ENCODE data around the gene MGAT3.
"Not testable (repeated sequence)": the region's sequence is repeated elsewhere in the genome, so short reads cannot be mapped to it uniquely, and the experiment has no call there.

MGAT3 gene

DNA sequence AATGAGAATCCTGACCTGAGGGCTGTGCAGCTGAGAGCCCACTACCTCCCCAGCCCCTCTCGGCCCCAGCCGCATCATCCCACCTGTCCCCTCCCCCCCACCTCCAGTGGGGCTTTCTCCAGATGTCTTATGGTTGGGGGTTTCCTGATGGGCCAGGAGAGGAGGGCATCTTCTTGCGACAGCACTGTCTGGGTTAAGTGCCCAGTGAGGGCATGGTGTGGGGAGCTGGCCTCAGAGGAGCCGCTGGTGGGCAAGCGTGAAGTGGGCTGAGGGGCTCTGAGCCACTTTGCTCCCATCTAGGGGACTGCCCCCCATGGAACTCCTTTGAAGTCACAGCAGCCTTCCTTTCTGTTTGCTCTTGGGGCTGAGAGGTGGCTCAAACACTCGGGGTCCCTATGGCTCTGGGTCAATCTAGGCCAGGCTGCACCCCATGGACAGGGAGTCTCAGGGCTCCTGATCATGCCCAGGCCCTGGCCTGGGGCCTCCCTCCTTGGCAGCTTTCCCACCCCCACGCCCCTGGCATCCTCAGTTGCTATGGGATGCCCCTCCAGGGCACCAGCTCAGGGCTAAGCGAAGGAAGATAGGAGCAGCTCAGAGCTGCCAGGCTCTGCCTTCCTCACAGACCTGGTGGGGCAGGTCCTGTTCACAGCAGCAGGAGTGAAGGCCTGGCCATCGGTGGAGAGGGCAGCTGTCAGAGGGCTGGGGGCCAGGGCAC, 34.3 kb downstream of the MGAT3 start:
- DNase-seq (ENCODE audit: low read depth in 2 of 2) = no peak

DNA sequence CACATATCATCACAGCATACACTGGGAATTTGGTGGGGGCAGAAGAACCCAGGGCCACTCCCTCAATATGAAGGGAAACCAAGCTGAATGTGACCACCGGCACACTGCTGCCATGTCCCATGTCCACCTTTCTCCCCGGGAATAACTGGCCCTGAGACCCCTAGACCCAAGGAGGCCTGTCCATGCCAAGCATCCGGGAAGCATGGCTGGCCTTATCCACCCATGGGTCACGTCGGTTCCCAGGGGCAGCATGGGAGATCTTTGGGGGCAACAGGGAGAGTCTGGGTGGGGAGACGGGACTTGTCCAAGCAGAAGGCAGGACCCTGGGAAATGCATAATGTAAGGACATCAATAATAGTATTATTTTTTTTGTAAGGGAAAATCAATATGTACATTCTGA, 34.9 kb downstream of the MGAT3 start:
- no peak for DNase-seq (ENCODE audit: low read depth in 2 of 2)

DNA sequence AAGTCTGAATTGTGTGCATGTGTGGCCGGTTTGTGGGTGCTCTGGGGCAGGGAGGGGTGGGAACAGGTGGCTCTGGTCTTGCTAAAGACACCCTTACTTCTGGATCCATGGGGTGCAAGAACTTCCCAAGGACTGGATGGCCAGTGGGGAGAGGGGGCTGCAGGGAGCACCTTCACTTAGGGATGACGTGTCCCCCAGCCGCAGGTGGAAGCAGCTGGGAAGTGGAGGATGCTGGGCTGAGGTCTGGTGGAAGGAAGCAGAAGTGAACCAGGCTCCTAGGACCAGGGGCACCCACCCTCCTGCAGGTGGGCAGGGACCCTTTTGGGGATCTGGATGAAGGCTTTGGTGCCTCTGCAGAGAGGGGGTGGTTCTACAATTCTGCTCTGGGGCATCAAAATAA, 35.4 kb downstream of the MGAT3 start:
- DNase-seq (ENCODE audit: low read depth in 2 of 2) = no peak

DNA sequence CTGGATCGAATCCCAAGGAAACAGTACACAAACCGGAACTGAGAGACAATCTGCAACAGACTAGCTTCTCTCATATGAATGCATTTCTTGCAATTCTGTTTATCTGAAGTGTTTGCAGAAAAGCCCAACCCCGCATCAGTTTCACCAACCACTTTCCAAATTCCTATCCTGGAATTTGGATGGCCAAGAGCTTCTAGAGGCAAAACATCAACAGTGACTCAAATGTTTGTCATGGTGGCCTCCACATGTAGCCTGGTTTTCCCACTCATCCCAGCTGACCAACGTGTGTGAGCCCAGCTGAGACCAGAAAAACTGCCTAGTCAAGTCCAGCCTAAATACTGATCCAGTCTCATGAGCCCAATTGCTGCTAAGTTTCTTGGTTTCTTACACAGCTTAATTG, 36.9 kb downstream of the MGAT3 start:
- no peak for DNase-seq (ENCODE audit: low read depth in 2 of 2)

DNA sequence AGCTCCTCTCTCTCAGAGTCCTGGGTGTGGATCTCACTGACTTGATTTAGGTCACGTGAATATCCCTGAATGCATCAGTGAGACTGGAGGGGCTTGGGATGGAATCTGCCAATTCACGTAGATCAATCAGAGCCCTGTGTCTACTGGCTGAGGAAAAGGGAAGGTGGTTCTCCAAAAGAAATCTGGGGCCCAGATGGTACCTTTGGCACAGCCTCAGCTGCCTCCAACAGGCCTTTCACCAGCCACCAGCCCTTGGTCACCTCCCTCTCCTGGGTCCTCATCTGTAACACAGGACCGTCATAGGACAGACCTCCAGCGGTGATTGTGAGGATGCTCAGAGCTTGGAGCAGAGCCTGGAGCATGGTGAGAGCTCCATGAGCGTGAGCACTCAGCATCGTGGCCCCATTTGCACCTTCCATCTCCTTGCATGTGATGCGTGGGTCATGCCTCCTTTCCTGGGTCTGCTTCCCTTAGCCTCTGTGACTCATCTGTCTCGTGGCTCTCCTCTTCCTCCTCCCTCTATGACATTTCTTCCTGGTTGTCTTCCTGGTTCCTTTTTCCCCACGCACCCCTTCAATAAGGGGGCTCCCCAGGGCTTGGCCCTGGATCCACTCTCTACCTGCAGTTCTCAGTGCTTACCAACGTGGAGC, 37.8 kb downstream of the MGAT3 start:
- no peak for DNase-seq (ENCODE audit: low read depth in 2 of 2)

DNA sequence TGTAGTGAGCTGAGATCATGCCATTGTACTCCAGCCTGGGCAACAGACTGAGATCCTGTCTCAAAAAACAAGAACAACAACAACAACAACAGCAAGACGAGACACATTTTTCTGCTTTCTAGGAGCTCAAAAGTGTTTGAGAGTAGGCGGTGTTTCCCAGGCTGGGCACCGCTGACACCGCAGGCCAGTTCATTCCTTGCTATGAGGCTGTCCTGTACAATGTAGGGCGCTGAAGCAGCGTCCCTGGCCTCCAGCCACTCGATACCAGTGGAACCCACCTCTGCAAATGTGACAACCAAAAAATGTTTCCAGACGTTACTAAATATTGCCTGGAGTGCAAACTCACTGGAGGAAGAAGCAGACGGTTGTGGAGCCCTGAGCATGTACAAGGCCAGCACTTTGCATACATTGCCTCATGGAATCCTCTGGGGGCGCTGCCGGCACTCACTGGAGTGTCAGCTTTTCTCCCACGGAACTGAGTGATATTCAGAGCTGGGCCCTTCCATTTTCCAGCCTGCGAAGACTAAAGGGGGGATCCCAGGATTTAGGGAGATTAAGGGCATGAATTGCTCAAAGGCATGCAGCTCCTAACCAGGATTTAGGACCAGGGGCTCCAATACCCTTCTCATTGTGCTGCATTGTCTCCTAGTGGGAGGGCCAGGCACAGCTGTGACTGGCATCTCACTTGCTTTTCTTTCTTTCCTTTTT, 39.5 kb downstream of the MGAT3 start:
- peak in 1 of 2 donors; percentile 46 for DNase-seq (ENCODE audit: low read depth in 2 of 2)

DNA sequence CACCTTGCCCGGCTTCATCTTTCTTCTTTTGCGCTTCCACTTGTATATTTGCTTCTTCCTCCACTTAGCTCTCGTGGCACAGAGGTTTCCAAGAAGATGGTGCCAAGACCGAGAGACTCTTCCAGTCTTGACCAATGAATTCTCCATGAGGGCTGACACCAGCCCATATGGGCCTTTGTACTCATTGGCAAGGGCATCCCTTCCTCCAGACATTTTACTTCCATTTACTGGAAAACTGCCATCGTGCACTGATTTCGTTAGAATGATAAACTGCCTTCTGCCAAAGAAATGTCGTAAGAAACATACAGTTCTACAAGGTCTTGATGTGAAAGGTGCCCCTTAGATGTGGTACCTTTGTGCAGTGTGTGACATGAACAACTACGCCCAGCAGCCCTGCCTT, 40.6 kb downstream of the MGAT3 start:
- no peak for DNase-seq (ENCODE audit: low read depth in 2 of 2)

DNA sequence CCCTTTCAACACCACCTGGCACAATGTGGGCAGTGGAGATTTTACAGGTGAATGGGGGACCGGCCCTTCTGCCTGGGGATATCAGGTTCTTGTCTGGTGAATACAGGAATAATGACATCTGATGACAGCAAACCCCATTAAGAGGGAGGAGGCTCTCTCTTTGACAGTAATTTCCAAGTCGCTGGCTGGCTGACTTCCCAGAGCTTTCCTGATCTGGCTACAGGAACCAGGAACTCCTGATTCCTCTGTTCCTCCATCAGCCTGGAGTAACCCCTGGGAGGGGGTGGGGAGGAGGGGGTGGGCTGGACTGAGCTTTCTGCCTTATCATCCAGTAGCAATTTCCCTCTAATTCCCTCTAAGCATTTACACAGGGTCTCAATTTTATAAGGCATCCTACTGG, 41.6 kb downstream of the MGAT3 start:
- no peak for DNase-seq (ENCODE audit: low read depth in 2 of 2)

DNA sequence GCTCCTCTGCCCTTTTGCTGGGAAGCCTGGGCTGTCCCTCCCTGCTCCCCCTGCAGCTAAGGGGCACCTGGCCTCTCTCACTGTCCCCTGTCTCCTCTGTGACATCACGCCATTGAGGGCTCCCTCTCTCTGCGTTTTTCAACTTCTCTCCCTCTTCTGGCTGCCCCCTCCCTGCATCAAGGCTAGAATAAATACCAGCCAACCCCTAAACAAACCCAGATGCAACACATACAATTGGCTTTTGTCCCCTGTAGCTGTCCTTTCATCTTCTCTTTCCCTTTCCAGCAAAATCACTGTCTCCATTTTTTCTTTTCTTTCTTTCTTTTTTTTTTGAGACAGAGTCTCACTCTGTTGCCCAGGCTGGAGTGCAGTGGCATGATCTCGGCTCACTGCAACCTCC, 42.0 kb downstream of the MGAT3 start:
- no peak for DNase-seq (ENCODE audit: low read depth in 2 of 2)

DNA sequence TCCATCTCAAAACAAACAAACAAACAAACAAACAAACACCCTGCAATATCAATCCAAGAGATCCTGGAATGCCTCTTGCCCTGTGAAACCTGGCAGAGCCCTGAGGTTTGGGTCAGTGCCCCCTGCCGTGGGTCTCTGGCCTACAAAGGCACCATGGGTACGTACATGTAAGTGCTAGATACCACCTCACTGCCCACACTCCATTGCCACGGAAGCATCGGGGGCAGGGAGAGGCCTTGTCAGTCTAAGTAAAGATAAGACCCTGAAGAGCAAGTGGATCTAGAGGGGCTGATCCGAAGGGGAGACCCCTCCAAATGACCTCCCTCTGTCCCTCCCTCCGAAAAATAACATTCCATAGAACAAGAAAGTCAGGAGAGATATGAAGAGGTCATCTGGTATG, 43.3 kb downstream of the MGAT3 start:
- no peak for DNase-seq (ENCODE audit: low read depth in 2 of 2)

DNA sequence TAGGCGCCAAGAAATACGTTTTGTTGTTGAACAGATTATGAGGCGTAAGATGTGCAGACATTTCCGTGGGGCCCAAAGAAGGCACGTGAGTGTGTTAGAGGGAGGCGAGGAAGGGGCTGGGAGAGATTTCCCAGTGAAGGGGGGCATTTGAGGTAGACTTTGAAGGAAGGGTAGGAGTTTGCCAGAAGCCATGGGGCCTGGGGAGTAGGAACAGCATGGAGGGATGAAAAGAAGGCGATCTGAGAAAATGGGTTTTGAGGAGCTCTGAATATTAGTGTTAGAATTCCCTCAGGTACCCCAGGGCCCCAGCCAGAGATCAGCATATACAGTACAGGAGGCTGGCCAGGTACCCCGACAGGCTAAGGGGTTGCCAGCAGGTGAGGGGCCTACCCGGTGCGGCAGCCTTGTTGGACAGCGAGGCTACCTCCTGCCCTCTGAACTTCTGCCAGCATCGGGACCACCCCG, 44.9 kb downstream of the MGAT3 start:
- no peak for DNase-seq (ENCODE audit: low read depth in 2 of 2)

DNA sequence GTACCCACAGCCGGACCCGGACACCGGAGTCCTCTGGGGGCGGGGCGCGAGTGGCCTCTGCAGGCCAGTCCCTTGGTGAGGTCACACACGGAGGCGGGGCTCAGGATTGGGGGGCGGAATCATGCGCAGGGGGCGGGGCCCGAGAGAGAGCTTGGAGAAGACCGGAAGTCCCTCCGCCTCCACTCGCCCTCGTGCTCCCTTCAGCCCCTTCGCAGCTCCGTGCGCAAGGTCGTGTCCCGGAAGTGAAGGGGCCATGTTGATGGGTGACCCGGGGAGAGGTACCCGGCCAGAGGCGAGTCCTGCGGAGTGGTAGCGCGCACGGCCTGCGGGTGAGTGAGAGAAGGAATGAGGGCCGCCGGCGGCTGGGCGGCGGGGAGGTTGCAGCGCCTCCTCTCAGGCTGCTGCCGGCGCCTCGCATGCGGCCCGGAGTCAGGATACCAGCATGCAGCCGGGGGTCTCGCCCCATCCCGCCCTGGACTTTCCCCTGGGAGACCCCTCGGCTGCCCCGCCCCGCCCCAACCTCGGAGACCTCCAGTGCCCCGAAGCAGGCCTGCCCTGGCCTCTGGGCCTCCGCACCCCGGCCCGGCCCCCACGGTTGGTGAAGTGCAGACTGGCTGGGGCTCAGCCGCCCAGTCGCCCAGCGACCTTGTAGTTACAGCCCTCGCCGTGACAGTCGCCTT, 45.4 kb downstream of the MGAT3 start, which contains the start of gene MIEF1:
Gene MIEF1 (plus strand): TSS at position 182 of the 680 bp plus-strand sequence. CDS start 9,005 bp downstream, outside the sequence.
- peak; percentile 96 for DNase-seq (ENCODE audit: low read depth in 2 of 2)

DNA sequence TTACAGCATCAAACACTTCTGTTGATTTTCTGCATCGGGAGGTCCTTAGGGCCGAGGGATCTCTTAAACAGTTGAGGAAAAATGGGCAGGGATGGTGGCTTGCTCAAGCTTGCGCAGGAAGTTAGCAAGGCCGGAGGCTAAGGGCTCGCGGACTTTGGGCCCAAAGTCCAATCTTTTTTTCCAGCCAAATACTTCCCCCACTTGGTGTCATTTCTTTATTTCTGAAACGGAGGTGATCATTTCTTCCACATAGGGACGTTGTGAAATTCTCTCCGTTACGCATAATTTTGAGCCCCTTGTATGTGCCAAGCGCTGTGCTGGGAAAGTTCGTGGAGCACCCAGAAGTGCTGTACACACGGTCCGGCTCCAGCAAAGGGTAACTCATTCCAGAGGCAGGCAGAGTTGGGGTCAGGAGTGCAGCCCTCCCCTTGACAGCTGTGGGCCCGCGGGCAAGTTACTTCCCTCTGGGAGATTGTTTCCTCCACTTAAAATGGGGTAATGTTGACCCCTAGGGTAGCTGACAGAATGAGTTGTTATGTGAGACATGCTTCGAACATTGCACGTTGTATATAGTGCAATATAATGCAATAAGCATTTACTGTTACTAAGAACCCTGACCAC, 46.1 kb downstream of the MGAT3 start:
- no peak for DNase-seq (ENCODE audit: low read depth in 2 of 2)

DNA sequence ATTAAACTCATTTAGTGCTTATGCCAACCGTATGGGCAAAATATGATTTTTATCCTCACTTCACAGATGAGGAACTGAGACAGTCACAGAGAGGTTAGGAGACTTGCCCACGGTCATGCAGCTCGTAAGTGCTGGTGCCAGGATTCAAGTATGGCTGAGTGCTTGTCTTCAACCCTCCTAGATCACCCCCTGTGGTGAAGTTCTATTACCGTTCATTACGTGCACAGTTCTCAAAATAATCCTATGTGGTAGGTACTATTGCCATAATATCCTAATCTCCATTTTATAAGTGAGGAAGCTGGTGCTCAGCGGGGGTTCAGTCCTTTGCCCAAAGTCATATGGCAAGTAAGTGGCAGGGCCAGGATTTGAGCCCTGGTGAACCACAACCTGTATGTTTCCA, 46.8 kb downstream of the MGAT3 start:
- no peak for DNase-seq (ENCODE audit: low read depth in 2 of 2)

DNA sequence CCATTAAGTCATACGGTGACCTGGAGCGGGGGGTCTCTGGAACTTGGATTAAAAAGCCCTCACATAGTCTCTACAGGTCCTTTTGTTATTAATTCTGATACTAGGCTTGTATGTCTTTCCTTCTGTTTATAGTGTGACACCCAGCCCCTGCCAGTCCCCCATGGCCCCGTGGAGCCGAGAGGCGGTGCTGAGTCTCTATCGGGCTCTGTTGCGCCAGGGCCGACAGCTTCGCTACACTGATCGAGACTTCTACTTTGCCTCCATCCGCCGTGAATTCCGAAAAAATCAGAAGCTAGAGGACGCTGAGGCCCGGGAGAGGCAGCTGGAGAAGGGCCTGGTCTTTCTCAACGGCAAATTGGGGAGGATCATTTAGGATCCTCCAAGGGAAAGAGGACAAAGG, 47.3 kb downstream of the MGAT3 start:
- no peak for DNase-seq (ENCODE audit: low read depth in 2 of 2)

DNA sequence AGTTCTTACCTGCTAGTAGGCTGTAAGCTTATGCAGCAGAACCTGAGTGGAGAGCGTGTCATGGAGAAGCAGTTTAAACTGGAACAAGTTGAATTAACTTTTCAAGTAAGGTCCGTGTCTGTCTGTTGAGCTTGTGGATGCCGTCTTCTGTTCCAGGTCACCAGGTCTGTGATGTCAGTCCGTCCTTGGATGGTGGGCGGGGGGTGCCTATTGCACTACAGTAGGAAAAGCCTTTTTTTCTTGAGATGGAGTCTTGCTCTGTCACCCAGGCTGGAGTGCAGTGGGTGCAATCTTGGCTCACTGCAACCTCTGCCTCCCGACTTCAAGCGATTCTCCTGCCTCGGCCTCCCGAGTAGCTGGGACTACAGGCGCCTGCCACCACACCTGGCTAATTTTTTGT, 50.2 kb downstream of the MGAT3 start:
- DNase-seq (ENCODE audit: low read depth in 2 of 2) = not testable (repeated sequence)

DNA sequence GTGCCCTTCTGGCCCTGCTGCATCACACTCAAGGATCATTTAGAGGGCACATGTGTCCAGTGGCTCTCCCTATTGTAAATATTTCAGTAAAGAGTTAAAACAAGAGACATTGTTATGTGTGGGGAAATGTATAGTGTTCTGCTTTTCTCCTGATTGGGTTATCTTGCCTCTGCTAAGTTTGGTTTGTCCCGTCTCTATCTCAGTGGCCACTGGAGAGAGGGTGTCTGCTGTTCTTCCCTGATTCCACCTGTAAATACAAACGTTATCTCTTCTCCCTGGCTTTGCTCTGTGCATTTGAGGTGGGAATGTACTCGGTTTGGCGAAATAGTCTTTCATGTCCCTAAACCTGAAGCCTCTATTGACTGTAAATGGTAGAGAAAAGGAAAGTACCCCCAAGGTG, 51.6 kb downstream of the MGAT3 start:
- no peak for DNase-seq (ENCODE audit: low read depth in 2 of 2)

DNA sequence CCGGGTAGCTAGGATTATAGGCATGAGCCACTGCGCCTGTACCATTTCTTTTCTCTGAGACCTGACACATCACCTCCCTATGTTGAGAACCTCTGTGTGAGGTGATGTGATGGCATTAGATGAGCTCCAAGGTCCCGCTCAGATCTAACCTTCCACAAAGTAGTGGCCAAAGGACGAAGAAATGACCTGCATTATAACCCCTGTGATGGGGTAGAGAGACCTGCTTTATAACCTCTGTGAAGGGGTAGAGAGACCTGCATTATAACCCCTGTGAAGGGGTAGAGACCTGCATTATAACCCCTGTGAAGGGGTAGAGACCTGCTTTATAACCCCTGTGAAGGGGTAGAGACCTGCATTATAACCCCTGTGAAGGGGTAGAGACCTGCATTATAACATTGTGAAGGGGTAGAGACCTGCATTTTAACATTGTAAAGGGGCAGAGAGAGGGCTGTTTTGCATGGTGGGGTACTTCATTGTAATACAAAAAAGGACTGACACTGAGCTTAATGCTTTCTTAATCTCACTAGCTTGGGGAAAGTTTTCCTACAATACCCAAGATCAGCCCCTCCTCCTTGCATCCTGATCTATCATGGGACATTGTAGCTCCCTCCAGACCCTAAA, 53.8 kb downstream of the MGAT3 start:
- DNase-seq (ENCODE audit: low read depth in 2 of 2) = no peak

DNA sequence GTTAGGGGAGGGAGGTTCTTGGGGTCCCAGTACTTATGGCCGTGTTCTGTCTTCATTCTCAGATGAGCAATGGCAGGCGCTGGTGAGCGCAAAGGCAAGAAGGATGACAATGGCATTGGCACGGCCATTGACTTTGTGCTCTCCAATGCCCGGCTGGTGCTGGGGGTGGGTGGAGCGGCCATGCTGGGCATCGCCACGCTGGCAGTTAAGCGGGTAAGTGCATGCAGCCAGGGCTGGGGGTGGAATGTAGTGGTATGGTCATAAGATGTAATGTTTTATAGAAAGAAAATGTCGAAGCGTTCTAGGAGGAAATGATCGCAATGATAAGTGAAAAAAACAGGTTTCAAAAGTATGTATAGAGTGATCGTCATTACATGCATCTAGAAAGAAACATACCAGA, 54.4 kb downstream of the MGAT3 start:
- DNase-seq (ENCODE audit: low read depth in 2 of 2) = no peak

DNA sequence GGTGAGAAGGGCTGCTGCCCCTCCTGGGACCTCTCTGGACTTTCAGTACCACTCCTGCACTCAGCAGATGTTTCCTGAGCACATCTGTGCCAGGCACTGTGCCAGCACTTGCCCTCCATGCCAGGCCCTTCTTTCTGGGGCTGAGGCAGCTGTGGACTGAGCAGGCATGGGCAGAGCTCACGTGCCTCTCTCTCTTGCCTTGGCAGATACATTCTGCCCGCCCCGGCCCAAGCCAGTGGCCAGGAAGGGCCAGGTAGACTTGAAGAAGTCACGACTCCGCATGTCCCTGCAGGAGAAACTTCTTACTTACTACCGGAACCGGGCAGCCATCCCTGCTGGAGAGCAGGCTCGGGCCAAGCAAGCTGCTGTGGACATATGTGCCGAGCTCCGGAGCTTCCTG, 55.2 kb downstream of the MGAT3 start:
- no peak for DNase-seq (ENCODE audit: low read depth in 2 of 2)

DNA sequence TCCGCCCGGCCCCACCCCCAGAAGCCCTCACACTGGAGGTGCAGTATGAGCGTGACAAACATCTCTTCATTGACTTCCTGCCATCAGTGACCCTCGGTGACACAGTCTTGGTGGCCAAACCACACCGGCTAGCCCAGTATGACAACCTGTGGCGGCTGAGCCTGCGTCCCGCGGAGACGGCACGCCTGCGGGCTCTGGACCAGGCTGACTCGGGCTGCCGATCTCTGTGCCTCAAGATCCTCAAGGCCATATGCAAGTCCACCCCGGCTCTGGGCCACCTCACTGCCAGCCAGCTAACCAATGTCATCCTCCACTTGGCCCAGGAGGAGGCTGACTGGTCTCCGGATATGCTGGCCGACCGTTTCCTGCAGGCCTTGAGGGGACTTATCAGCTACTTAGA, 57.0 kb downstream of the MGAT3 start:
- DNase-seq (ENCODE audit: low read depth in 2 of 2) = no peak

All from stimulated activated CD8-positive, alpha-beta memory T cell treated with anti-CD3 and anti-CD28 coated beads, Interleukin-2, amount 100 ng/mL, for 48 hours (primary cell).